HepG2 (cell line): Measurements from ENCODE around the gene BANP. TPM values are rescaled to one million over a fixed set of nuclear protein-coding genes. Genes with fewer than 3 reads are reported as not detected.

Source experiments
- ATAC-seq: fragments of 200-7000 bp; cut with Tn5 transposase; 3 replicates; pipeline ENCODE4 v1.9.1; 2020; ENCODE audit warnings: mild to moderate bottlenecking, moderate library complexity
- BruUV-seq: library from RNA; stranded (reverse); fragments of 400-500 nt; replicated peaks from 2 replicates; lab custom pipeline; 2021; lab: Mats Ljungman, UMichigan
- CTCF ChIA-PET: fragments of 300-600 bp; formaldehyde crosslinking; extraction: SDS; loops from one replicate; lab custom pipeline; 2021; ENCODE audit warnings: low total read pairs, inconsistent platforms, low intra/inter-chr PET ratio; lab: Yijun Ruan, JAX
- POLR2A ChIA-PET: fragments of 350-600 bp; sonication (Branson Sonifier 250); formaldehyde crosslinking; loops from one replicate; lab custom pipeline; 2020; ENCODE audit warnings: antibody characterized with exemption, inconsistent platforms; lab: Yijun Ruan, JAX
- DNase-seq: peaks from one replicate; pipeline ENCODE4 v3.0.0-alpha.2; 2015; ENCODE audit warnings: low spot score
- FAIRE-seq: peaks from 3 replicates; lab custom pipeline; 2011; peaks lifted over from hg19 to GRCh38; lab: Jason Lieb, UNC
- H2AFZ ChIP-seq: one replicate; pipeline ENCODE4 v1.6.1; 2011; ENCODE audit warnings: low read length, inconsistent platforms
- H3K27ac ChIP-seq: fragments of 300-600 bp; 3 replicates; pipeline ENCODE4 v1.8.0; 2011; ENCODE audit warnings: mixed run types, mild to moderate bottlenecking, mixed read lengths, low read length, inconsistent platforms; ENCODE audit not compliant: insufficient read depth; ENCODE audit errors: extremely low read length
- H3K27me3 ChIP-seq, 2 experiments: fragments of 200-600 bp in 1 of 2; 2 replicates in 1 of 2; 3 replicates in 1 of 2; pipeline versions ENCODE4 v1.6.0 to v1.8.0; 2011; ENCODE audit warnings: low read length in 2 of 2, mild to moderate bottlenecking in 2 of 2, moderate library complexity in 2 of 2, inconsistent platforms in 1 of 2; ENCODE audit not compliant: insufficient read depth in 2 of 2, control insufficient read depth in 1 of 2
- H3K36me3 ChIP-seq, 2 experiments: fragments of 200-600 bp in 1 of 2; replicated peaks in 1 of 2; 2 replicates in 1 of 2; 3 replicates in 1 of 2; pipeline versions ENCODE4 v1.5.1 to v1.8.0; 2011; ENCODE audit warnings: low read length in 2 of 2, inconsistent platforms in 1 of 2; ENCODE audit not compliant: insufficient read depth in 2 of 2, control insufficient read depth in 1 of 2
- H3K4me1 ChIP-seq: 2 replicates; pipeline ENCODE4 v1.5.1; 2012; ENCODE audit warnings: low read length, inconsistent platforms; ENCODE audit not compliant: insufficient read depth
- H3K4me2 ChIP-seq: 2 replicates; pipeline ENCODE4 v1.6.0; 2011; ENCODE audit warnings: low read depth, low read length, inconsistent platforms
- H3K4me3 ChIP-seq, 3 experiments: fragments of 200-600 bp in 1 of 3; sonication (generic), shearing (Covaris generic) in 1 of 3; replicated peaks in 1 of 3; 2 replicates each; pipeline ENCODE4 v1.5.1; 2011 to 2016; ENCODE audit warnings: low read length in 3 of 3, inconsistent platforms in 2 of 3, low read depth in 2 of 3, mild to moderate bottlenecking in 2 of 3, control low read depth in 1 of 3, mixed read lengths in 1 of 3; ENCODE audit not compliant: insufficient read depth in 1 of 3
- H3K79me2 ChIP-seq: one replicate; pipeline ENCODE4 v1.6.1; 2011; ENCODE audit warnings: low read length, inconsistent platforms; ENCODE audit not compliant: insufficient read depth
- H3K9ac ChIP-seq: 2 replicates; pipeline ENCODE4 v1.6.0; 2011; ENCODE audit warnings: mild to moderate bottlenecking, low read depth, low read length, inconsistent platforms; ENCODE audit not compliant: insufficient read depth
- H3K9me3 ChIP-seq: 2 replicates; pipeline ENCODE4 v1.5.1; 2012; ENCODE audit warnings: mild to moderate bottlenecking, low read length
- H4K20me1 ChIP-seq: 2 replicates; pipeline ENCODE4 v1.6.0; 2011; ENCODE audit warnings: inconsistent platforms, mild to moderate bottlenecking, low read length, moderate library complexity; ENCODE audit not compliant: insufficient read depth
- ERF ChIP-seq: IDR thresholded peaks from 2 replicates; pipeline ENCODE4 v1.6.1; 2018; ENCODE audit warnings: missing biosample characterization, missing genetic modification reagents
- HMG20B ChIP-seq: conservative IDR thresholded peaks from 2 replicates; pipeline ENCODE4 v1.6.1; 2016; ENCODE audit warnings: missing genetic modification reagents, missing compliant biosample characterization
- HOXA7 ChIP-seq: sonication (generic); formaldehyde crosslinking; IDR thresholded peaks from 2 replicates; pipeline ENCODE4 v1.8.1; 2022; ENCODE audit warnings: mild to moderate bottlenecking, missing genetic modification reagents, moderate library complexity
- IRF9 ChIP-seq: sonication (generic); formaldehyde crosslinking; IDR thresholded peaks from 2 replicates; pipeline ENCODE4 v1.8.0; 2022; ENCODE audit warnings: missing genetic modification reagents, mild to moderate bottlenecking, borderline replicate concordance
- MIER2 ChIP-seq: IDR thresholded peaks from 2 replicates; pipeline ENCODE4 v1.6.1; 2016; ENCODE audit warnings: missing biosample characterization, missing genetic modification reagents
- NFKB2 ChIP-seq: sonication (generic); formaldehyde crosslinking; IDR thresholded peaks from 2 replicates; pipeline ENCODE4 v1.4.0; 2020; ENCODE audit warnings: missing genetic modification reagents, borderline replicate concordance
- PHF20 ChIP-seq: sonication (generic); formaldehyde crosslinking; IDR thresholded peaks from 2 replicates; pipeline ENCODE4 v1.5.0; 2020; ENCODE audit warnings: mild to moderate bottlenecking, missing genetic modification reagents
- PHF21A ChIP-seq: sonication (generic); formaldehyde crosslinking; IDR thresholded peaks from 2 replicates; pipeline ENCODE4 v1.5.0; 2020; ENCODE audit warnings: mild to moderate bottlenecking, missing genetic modification reagents
- REXO4 ChIP-seq: sonication (generic); formaldehyde crosslinking; IDR thresholded peaks from 2 replicates; pipeline ENCODE4 v1.8.0; 2022; ENCODE audit warnings: missing genetic modification reagents, mild to moderate bottlenecking, borderline replicate concordance
- RFXAP ChIP-seq: sonication (generic); formaldehyde crosslinking; IDR thresholded peaks from 2 replicates; pipeline ENCODE4 v1.4.0; 2020; ENCODE audit warnings: missing genetic modification reagents, borderline replicate concordance
- U2AF2 ChIP-seq: fragments of 200-400 bp; formaldehyde crosslinking; IDR thresholded peaks from 2 replicates; pipeline ENCODE4 v1.6.1; 2017; ENCODE audit warnings: low read depth, mild to moderate bottlenecking, low read length
- ZBTB38 ChIP-seq: sonication (generic); formaldehyde crosslinking; IDR thresholded peaks from 2 replicates; pipeline ENCODE4 v1.5.1; 2020; ENCODE audit warnings: mild to moderate bottlenecking, missing genetic modification reagents
- ZFP90 ChIP-seq: sonication (generic); formaldehyde crosslinking; IDR thresholded peaks from 2 replicates; pipeline ENCODE4 v1.8.0; 2022; ENCODE audit warnings: missing genetic modification reagents, mild to moderate bottlenecking, inconsistent platforms, borderline replicate concordance
- ZNF124 ChIP-seq: sonication (generic); formaldehyde crosslinking; IDR thresholded peaks from 2 replicates; pipeline ENCODE4 v1.4.0; 2020; ENCODE audit warnings: missing genetic modification reagents
- ZNF382 ChIP-seq: sonication (generic); formaldehyde crosslinking; IDR thresholded peaks from 2 replicates; pipeline ENCODE4 v1.5.0; 2020; ENCODE audit warnings: missing genetic modification reagents, mild to moderate bottlenecking, borderline replicate concordance
- ZNF484 ChIP-seq: sonication (generic); formaldehyde crosslinking; IDR thresholded peaks from 2 replicates; pipeline ENCODE4 v1.5.1; 2020; ENCODE audit warnings: mild to moderate bottlenecking, low read depth, missing genetic modification reagents, borderline replicate concordance
- ZNF572 ChIP-seq: sonication (generic); formaldehyde crosslinking; IDR thresholded peaks from 2 replicates; pipeline ENCODE4 v1.5.1; 2020; ENCODE audit warnings: mild to moderate bottlenecking, missing genetic modification reagents
- ZNF615 ChIP-seq: sonication (generic); formaldehyde crosslinking; IDR thresholded peaks from 2 replicates; pipeline ENCODE4 v1.5.0; 2020; ENCODE audit warnings: mild to moderate bottlenecking, missing genetic modification reagents, borderline replicate concordance
- ZNF776 ChIP-seq: sonication (generic); formaldehyde crosslinking; IDR thresholded peaks from 2 replicates; pipeline ENCODE4 v1.4.0; 2020; ENCODE audit warnings: mild to moderate bottlenecking, missing genetic modification reagents
- WGBS: methylation state at CpG from one replicate; pipeline ENCODE4 v1.1.6; 2017; ENCODE audit warnings: low lambda C conversion rate; 5-methylcytosine and 5-hydroxymethylcytosine counted together
- in situ Hi-C: cut with HindIII; loops from 2 replicates; pipeline ENCODE4 v1.10.0; 2017; ENCODE audit warnings: low pct_unique_long_range_greater_than_20kb; ENCODE audit not compliant: extremely low pct_ligation_motif_present
- intact Hi-C: fragments of 100-400 bp; cut with micrococcal nuclease; formaldehyde crosslinking; loops from one replicate; pipeline ENCODE4 v1.10.0; 2022; ENCODE audit not compliant: unreplicated experiment
- polyA plus RNA-seq, 8 experiments: library from polyadenylated mRNA; depleted of rRNA in 3 of 8; stranded (reverse) in 7 of 8; unstranded in 1 of 8; fragments of >200 nt; fragmentation: Illumina TruSeq in 4 of 8; extraction: Trizol in 4 of 8; gene quantifications; 2 replicates each; pipeline versions ENCODE4 v1.2.1 to v1.2.3, GENCODE V29; 2011 to 2016; ENCODE audit warnings: low read depth in 4 of 8, missing spikeins in 1 of 8, mixed read lengths in 1 of 8; ENCODE audit not compliant: insufficient read depth in 1 of 8
- total RNA-seq, 5 experiments: library from RNA; depleted of rRNA; stranded (reverse); fragments of >200 nt; fragmentation: Illumina TruSeq; extraction: Trizol; gene quantifications; 2 replicates each; pipeline ENCODE4 v1.2.3, GENCODE V29; 2016; ENCODE audit warnings: low read depth in 1 of 5
- TF ChIP-seq, protein P1 (sequence below), 2 experiments: sonication (generic) in 1 of 2; formaldehyde crosslinking in 1 of 2; IDR thresholded peaks; 2 replicates each; pipeline versions ENCODE4 v1.5.1 to v1.6.1; 2011 to 2020; ENCODE audit warnings: borderline replicate concordance in 1 of 2, low read depth in 1 of 2, low read length in 1 of 2, mild to moderate bottlenecking in 1 of 2, missing genetic modification reagents in 1 of 2, moderate library complexity in 1 of 2

BANP gene
- total and polyA plus RNA-seq, 2 of the 13 experiments (the other 11 are each of a cell fraction or from before 2014, with no cell fraction given) = 20.2 to 23.8 TPM

DNA sequence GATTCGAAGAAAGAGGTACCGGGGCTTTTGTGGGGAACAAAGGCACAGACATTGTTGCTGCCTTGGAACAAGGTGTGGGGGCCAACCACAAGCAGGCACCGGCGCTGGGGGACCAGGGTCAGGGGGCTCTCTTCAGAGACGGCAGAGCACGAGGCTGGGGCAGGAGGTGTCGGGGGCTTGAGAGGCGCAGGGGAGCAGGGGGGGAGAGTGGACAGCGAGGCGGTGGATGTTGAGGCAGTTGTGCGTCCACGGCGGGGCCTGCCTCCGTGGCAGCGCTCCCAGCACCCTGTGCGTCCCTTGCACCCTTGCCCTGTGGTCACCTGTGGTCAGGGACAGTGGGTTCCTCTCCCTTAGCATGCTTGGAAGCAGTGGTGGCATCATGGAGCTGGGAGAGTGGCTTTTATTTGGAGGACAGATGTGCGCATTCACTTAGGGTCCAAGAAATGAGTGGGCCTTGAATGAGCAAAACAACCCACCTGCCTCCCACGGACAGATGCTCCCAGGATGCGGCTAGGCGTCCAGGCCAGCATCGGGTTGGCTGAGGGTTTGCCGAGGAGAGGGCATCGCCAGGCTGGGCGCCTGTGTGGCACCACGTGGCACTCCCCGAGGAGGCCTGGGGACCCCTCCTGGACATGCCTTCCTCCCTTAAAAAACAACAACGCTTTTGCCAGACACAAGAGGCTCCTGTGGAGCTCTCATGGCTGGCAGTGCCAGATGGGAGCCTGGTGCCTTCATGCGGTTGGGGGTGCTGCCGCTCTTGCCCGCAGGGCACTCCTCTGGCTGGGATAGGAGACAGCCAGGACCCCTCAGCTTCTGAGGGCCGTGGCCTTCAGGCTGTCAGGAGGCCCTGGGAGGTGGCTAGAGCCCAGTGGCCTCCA, 113.0 kb downstream of the BANP start:
- Histone ChIP-seq H3K79me2 (no peaks in the 10 kb centered on the region), H3K9ac (no peak overlapping the region), H3K4me1 (no peaks in the 10 kb centered on the region), H4K20me1 (no peaks in the 10 kb centered on the region), H3K9me3 (no peaks in the 10 kb centered on the region), H3K4me3 (no peak overlapping the region), H2AFZ (no peak overlapping the region), H3K27me3 (no peaks in the 10 kb centered on the region), H3K4me2 (no peak overlapping the region), H3K27ac (no peak overlapping the region), H3K36me3 (peaks cover 5 to 23% of the 10 kb centered on the region in 2 experiments; a peak in 3 of 5 replicates)
- intact Hi-C loops = no loop called here
- ChIA-PET CTCF (no interaction called here), POLR2A (no interaction called here)
- WGBS = 96% methylated on average over 31 of the region's 31 CpGs
- in situ Hi-C loops = no loop called here
- ATAC-seq = no peak
- DNase-seq = no peak
- no peak for FAIRE-seq
- TF ChIP-seq ZNF484 (CRISPR knock-in tag) = no peak
- no peak for TF ChIP-seq NFKB2 (CRISPR knock-in tag)
- no peak for TF ChIP-seq ZNF776 (CRISPR knock-in tag)
- TF ChIP-seq MIER2 (CRISPR knock-in tag) = no peak
- TF ChIP-seq REXO4 = no peak
- no peak for TF ChIP-seq IRF9 (CRISPR knock-in tag)
- TF ChIP-seq, protein P1, sequence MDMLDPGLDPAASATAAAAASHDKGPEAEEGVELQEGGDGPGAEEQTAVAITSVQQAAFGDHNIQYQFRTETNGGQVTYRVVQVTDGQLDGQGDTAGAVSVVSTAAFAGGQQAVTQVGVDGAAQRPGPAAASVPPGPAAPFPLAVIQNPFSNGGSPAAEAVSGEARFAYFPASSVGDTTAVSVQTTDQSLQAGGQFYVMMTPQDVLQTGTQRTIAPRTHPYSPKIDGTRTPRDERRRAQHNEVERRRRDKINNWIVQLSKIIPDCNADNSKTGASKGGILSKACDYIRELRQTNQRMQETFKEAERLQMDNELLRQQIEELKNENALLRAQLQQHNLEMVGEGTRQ (IDR thresholded peaks at IDR 0.05; ENCODE audit: low read depth, low read length) = no peak
- TF ChIP-seq, protein P1 (CRISPR knock-in tag; IDR thresholded peaks at IDR 0.05; ENCODE audit: borderline replicate concordance) = no peak
- TF ChIP-seq ZFP90 = no peak
- TF ChIP-seq ZNF615 = no peak
- no peak for TF ChIP-seq ZNF572 (CRISPR knock-in tag)
- no peak for TF ChIP-seq ZNF124 (CRISPR knock-in tag)
- TF ChIP-seq PHF20 (CRISPR knock-in tag) = no peak
- TF ChIP-seq PHF21A (CRISPR knock-in tag) = no peak
- no peak for TF ChIP-seq RFXAP (CRISPR knock-in tag)
- TF ChIP-seq ERF (CRISPR knock-in tag) = no peak
- TF ChIP-seq HOXA7 = no peak
- TF ChIP-seq HMG20B = no peak
- no peak for TF ChIP-seq ZNF382 (CRISPR knock-in tag)
- no peak for TF ChIP-seq U2AF2
- no peak for TF ChIP-seq ZBTB38 (CRISPR knock-in tag)
- BruUV-seq = no TSS peak
